ENCODE measurements around the gene C5orf63.

GRCh38 chr5:127060470-127060985, 12.8 kb downstream of the C5orf63 start:
- TF ChIP-seq CTCF (IDR thresholded peaks at IDR 0.05; ENCODE audit: low read depth, low read length) (no peak), EZH2phosphoT487 (IDR thresholded peaks at IDR 0.05; ENCODE audit: low read depth) (no peak)

Data from OCI-LY3 (cell line).